Measurements from ENCODE around the gene SPAG9. TPM values are rescaled to one million over a fixed set of nuclear protein-coding genes. Genes with fewer than 3 reads are reported as not detected.
A peak's percentile ranks its signal among the peaks of the same experiment; 100 is the strongest.
"Not testable (repeated sequence)": the region's sequence is repeated elsewhere in the genome, so short reads cannot be mapped to it uniquely, and the experiment has no call there.

The SPAG9 gene
- total RNA-seq, 4 donors from 2014 or later = 37.0 to 131 (median 116) TPM

DNA sequence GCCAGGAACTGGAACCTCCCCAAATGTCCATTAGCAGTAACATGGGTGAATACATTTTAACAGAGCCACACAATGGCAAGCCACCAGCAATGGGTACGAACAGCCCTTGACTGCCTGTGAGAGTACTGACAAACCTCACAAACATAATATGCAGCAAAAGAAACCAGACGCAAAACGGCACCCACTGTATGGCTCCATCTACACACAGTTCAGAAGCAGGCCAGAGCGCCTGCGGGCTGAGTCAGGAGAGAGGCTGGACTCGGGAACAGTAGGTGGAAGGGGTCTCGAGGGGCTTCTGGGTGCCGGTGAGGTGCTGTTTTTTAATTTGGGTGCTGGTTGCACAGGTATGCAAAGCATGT lies 177.1 kb downstream of the SPAG9 start:
- no peaks in the 10 kb centered on the region for H3K9me3 ChIP-seq
- 57% methylated on average over 8 of the region's 8 CpGs; no CpG with 5 or more reads in 1 of the 2 donors for WGBS, 2 donors (ENCODE audit: low coverage in 1 of 2)
- intact Hi-C loops (cut with DNase I; ENCODE audit: low total_unique reads) = loop anchor here (5.0 kb wide), 1 partner anchor 36 kb away; no protein-coding TSS in a partner anchor
- peaks cover 20 to 55% (median 39%) of the 10 kb centered on the region in 4 donors for H3K4me1 ChIP-seq
- TF ChIP-seq POLR2AphosphoS5 (IDR thresholded peaks at IDR 0.05) (no peak), POLR2A (IDR thresholded peaks at IDR 0.05) (no peak), EP300 (IDR thresholded peaks at IDR 0.05; ENCODE audit: low read depth) (no peak)
- TF ChIP-seq, protein P1, sequence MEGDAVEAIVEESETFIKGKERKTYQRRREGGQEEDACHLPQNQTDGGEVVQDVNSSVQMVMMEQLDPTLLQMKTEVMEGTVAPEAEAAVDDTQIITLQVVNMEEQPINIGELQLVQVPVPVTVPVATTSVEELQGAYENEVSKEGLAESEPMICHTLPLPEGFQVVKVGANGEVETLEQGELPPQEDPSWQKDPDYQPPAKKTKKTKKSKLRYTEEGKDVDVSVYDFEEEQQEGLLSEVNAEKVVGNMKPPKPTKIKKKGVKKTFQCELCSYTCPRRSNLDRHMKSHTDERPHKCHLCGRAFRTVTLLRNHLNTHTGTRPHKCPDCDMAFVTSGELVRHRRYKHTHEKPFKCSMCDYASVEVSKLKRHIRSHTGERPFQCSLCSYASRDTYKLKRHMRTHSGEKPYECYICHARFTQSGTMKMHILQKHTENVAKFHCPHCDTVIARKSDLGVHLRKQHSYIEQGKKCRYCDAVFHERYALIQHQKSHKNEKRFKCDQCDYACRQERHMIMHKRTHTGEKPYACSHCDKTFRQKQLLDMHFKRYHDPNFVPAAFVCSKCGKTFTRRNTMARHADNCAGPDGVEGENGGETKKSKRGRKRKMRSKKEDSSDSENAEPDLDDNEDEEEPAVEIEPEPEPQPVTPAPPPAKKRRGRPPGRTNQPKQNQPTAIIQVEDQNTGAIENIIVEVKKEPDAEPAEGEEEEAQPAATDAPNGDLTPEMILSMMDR (IDR thresholded peaks at IDR 0.05) = no peak
- H3K36me3 ChIP-seq = no peaks in the 10 kb centered on the region
- in situ Hi-C loops (cut with MboI; ENCODE audit: low pct_ligation_motif_present in 1 of 4, low pct_unique_long_range_greater_than_20kb in 1 of 4, low sequenced_read_pairs in 3 of 4) = no loop called here
- H3K27me3 ChIP-seq = no peaks in the 10 kb centered on the region
- peak; percentile 19 for DNase-seq
- peak overlapping the region; percentile 89 to 95 (median 92) for H3K27ac ChIP-seq
- peak overlapping the region in 1 of 4 donors; percentile 61 for H3K4me3 ChIP-seq

DNA sequence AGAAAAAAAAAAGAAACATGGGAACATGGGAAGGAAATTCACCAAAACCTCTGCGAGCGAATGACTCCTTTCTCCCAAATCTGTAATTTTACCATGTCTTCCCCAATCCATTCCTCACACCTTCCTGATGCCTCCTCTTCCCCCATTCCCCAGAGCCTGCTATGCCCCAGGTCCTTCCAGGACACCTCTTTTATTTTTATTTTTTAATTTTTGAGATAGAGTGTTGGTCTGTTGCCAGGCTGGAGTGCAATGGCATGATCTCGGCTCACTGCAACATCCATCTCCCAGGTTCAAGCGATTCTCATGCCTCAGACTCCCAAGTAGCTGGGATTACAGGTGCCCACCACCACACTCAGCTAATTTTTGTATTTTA lies 179.0 kb downstream of the SPAG9 start:
- intact Hi-C loops (cut with DNase I; ENCODE audit: low total_unique reads) = loop anchor here (5.0 kb wide), 1 partner anchor 34 kb away; no protein-coding TSS in a partner anchor
- in situ Hi-C loops (cut with MboI; ENCODE audit: low pct_ligation_motif_present in 1 of 4, low pct_unique_long_range_greater_than_20kb in 1 of 4, low sequenced_read_pairs in 3 of 4) = not testable (repeated sequence)
- peak; percentile 8 for DNase-seq

DNA sequence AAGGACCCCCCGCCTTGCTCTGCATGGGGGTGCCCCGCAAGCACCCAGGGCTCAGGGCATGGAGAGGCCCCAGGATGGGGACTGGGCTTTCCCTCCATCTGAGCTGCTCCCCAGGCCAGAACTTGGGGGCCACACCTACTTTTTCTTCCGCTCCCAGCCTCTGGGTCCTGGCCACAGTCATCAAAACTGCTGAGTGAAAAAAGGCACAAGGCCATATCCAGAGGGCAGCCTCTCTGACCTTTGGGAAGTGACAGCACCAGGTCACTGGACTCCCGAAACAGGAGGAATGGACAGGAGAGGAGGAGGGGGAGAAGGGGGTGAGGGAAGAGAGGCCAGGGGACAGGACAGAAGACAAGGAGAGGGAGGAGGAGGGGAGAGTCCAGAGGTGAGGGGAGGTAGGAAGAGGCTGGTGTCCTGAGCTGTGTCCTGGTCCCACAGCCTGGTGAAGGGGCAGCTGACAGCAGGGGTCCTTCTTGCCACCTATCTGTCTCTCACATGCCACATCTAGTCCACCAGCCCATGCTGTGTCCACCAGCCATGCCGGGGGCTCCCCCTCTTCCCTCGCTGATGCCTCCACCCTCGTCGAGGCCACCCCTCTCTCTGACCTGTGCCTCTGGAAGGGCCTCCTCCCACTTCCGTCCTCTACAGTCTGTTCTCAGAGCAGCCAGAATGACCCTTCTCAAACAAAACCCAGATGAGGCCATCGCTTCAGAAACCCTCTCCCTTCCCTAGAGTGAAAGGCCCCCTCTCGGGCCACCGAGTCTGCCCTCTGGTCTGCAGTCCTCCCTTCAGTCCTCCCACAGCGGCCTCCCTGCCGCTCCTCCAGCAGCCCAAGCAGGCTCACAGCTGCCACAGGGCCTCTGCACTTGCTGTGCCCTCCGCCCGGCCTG lies 180.6 kb downstream of the SPAG9 start:
- H3K27ac ChIP-seq = no peak overlapping the region
- H3K36me3 ChIP-seq = no peaks in the 10 kb centered on the region
- WGBS, 2 donors (ENCODE audit: low coverage in 1 of 2) = 72 to 92% methylated on average over 3 to 16 of the region's 16 CpGs
- TF ChIP-seq POLR2AphosphoS5 (IDR thresholded peaks at IDR 0.05) = no peak
- TF ChIP-seq EP300 (IDR thresholded peaks at IDR 0.05; ENCODE audit: low read depth) = no peak
- no peak for TF ChIP-seq POLR2A (IDR thresholded peaks at IDR 0.05)
- TF ChIP-seq, protein P1 (IDR thresholded peaks at IDR 0.05) = no peak
- no peak for DNase-seq
- no peaks in the 10 kb centered on the region for H3K9me3 ChIP-seq
- no peak overlapping the region for H3K4me3 ChIP-seq
- in situ Hi-C loops (cut with MboI; ENCODE audit: low pct_ligation_motif_present in 1 of 4, low pct_unique_long_range_greater_than_20kb in 1 of 4, low sequenced_read_pairs in 3 of 4) (no loop called here), intact Hi-C loops (cut with DNase I; ENCODE audit: low total_unique reads) (loop anchor here (5.0 kb wide), 1 partner anchor 33 kb away; no protein-coding TSS in a partner anchor)
- no peaks in the 10 kb centered on the region for H3K27me3 ChIP-seq
- peaks cover 12 to 41% (median 26%) of the 10 kb centered on the region in 4 donors for H3K4me1 ChIP-seq

More for the DNA sequence above, 179.0 kb downstream of the SPAG9 start:
- H3K27ac ChIP-seq, H3K4me3 ChIP-seq, H3K9me3 ChIP-seq, H3K36me3 ChIP-seq, H3K27me3 ChIP-seq: not testable (repeated sequence)
- WGBS, 2 donors (ENCODE audit: low coverage in 1 of 2) = 80 to 100% methylated on average over 2 to 4 of the region's 4 CpGs
- peaks cover 14 to 37% (median 26%) of the 10 kb centered on the region in 4 donors for H3K4me1 ChIP-seq

DNA sequence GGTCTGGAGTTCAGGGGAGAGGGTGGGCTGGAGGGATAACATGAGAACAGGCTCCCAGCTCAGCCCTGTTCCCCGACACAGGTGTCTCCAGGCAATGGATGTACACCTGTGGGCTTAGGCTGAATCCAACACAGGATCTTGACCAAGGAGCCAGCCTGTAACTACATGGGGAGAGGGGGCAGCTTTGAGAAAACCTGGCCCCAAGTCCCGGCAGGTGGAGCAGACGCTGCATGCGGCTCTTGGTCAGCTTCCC lies 181.2 kb downstream of the SPAG9 start:
- Histone ChIP-seq H3K27ac (no peak overlapping the region), H3K27me3 (no peaks in the 10 kb centered on the region), H3K9me3 (no peaks in the 10 kb centered on the region), H3K4me3 (no peak overlapping the region), H3K4me1 (peaks cover 9 to 36% (median 21%) of the 10 kb centered on the region in 4 donors), H3K36me3 (no peaks in the 10 kb centered on the region)
- intact Hi-C loops (cut with DNase I; ENCODE audit: low total_unique reads) (no loop called here), in situ Hi-C loops (cut with MboI; ENCODE audit: low pct_ligation_motif_present in 1 of 4, low pct_unique_long_range_greater_than_20kb in 1 of 4, low sequenced_read_pairs in 3 of 4) (no loop called here)
- 85% methylated on average over 4 of the region's 4 CpGs; no CpG with 5 or more reads in 1 of the 2 donors for WGBS, 2 donors (ENCODE audit: low coverage in 1 of 2)
- no peak for DNase-seq
- TF ChIP-seq EP300 (IDR thresholded peaks at IDR 0.05; ENCODE audit: low read depth) (no peak), POLR2AphosphoS5 (IDR thresholded peaks at IDR 0.05) (no peak), POLR2A (IDR thresholded peaks at IDR 0.05) (no peak)
- TF ChIP-seq, protein P1 (IDR thresholded peaks at IDR 0.05) = no peak
